ENCODE results near the gene DAGLA.

- TF ChIP-seq POLR2A (IDR thresholded peaks at IDR 0.05) (peak; percentile 33 to 43), CTCF (IDR thresholded peaks at IDR 0.05) (no peak)
Measured at GRCh38 chr11:61754534-61755482, 74.6 kb downstream of the DAGLA start.

All from uterus (tissue), 2 donors.